Erythroblast (primary cell): ENCODE measurements around the gene COX17.

ENCODE experiments used
- GATA1 ChIP-seq: IDR thresholded peaks from 2 replicates; pipeline ENCODE4 v1.6.1; 2011; ENCODE audit warnings: low read depth, mild to moderate bottlenecking, control low read depth, low read length, moderate library complexity
- POLR2A ChIP-seq: IDR thresholded peaks from 2 replicates; pipeline ENCODE4 v1.6.1; 2011; ENCODE audit warnings: mild to moderate bottlenecking, low read length

- TF ChIP-seq POLR2A, result no peak
- TF ChIP-seq GATA1, result no peak
These were observed 6.2 kb upstream of the COX17 start for GRCh38 chr3:119683421-119683820.
